Type B pancreatic cell (in vitro differentiated cells): ENCODE data around the gene ABTB2. TPM values are rescaled to one million over a fixed set of nuclear protein-coding genes. Genes with fewer than 3 reads are reported as not detected.

Experiments used
- DNase-seq: peaks from one replicate; pipeline ENCODE4 v3.0.0; 2021; ENCODE audit warnings: mixed read lengths; ENCODE audit not compliant: unreplicated experiment; ENCODE audit errors: extremely low spot score
- H3K27ac Mint-ChIP-seq: 2 replicates; pipeline ENCODE4 v1.8.0; 2021; ENCODE audit warnings: mild to moderate bottlenecking, mixed read lengths
- H3K27me3 Mint-ChIP-seq: 2 replicates; pipeline ENCODE4 v1.8.0; 2021; ENCODE audit warnings: mixed read lengths
- H3K36me3 Mint-ChIP-seq: 2 replicates; pipeline ENCODE4 v1.8.0; 2021; ENCODE audit warnings: mixed read lengths
- H3K4me1 Mint-ChIP-seq: one replicate; pipeline ENCODE4 v1.8.0; 2021; ENCODE audit warnings: mixed read lengths; ENCODE audit not compliant: unreplicated experiment
- H3K4me3 Mint-ChIP-seq: 2 replicates; pipeline ENCODE4 v1.8.0; 2021; ENCODE audit warnings: mild to moderate bottlenecking, mixed read lengths
- H3K9me3 Mint-ChIP-seq: 2 replicates; pipeline ENCODE4 v1.8.0; 2021; ENCODE audit warnings: mixed read lengths
- CTCF ChIP-seq: fragments of 200-600 bp; sonication (generic); conservative IDR thresholded peaks from 2 replicates; pipeline ENCODE4 v1.5.0; 2021; ENCODE audit warnings: antibody characterized with exemption, mild to moderate bottlenecking
- total RNA-seq: library from RNA; stranded (reverse); gene quantifications from 2 replicates; pipeline ENCODE4 v1.2.1, GENCODE V29; 2021; ENCODE audit warnings: low replicate concordance

Gene ABTB2
- total RNA-seq, 1 donor from 2014 or later = 13.5 TPM

- H3K4me1 Mint-ChIP-seq = peaks cover 4% of the 10 kb centered on the region
- H3K27ac Mint-ChIP-seq = no peak overlapping the region
- no peaks in the 10 kb centered on the region for H3K36me3 Mint-ChIP-seq
- H3K4me3 Mint-ChIP-seq = no peak overlapping the region
- peaks cover 7% of the 10 kb centered on the region for H3K27me3 Mint-ChIP-seq
- TF ChIP-seq CTCF = no peak
- H3K9me3 Mint-ChIP-seq = peaks cover 4% of the 10 kb centered on the region
- no peak for DNase-seq
Observed at GRCh38 chr11:34403431-34403830, 45.6 kb upstream of the ABTB2 start.

GRCh38 chr11:34397811-34398210 is 40.0 kb upstream of the ABTB2 start:
- H3K27me3 Mint-ChIP-seq = no peaks in the 10 kb centered on the region
- no peaks in the 10 kb centered on the region for H3K36me3 Mint-ChIP-seq
- no peak for TF ChIP-seq CTCF
- DNase-seq = no peak
- no peaks in the 10 kb centered on the region for H3K4me1 Mint-ChIP-seq
- H3K27ac Mint-ChIP-seq = no peak overlapping the region
- H3K4me3 Mint-ChIP-seq = no peak overlapping the region
- peaks cover 4% of the 10 kb centered on the region for H3K9me3 Mint-ChIP-seq

GRCh38 chr11:34397120-34397519 is 39.3 kb upstream of the ABTB2 start:
- Mint-ChIP-seq H3K36me3 (no peaks in the 10 kb centered on the region), H3K9me3 (peaks cover 4% of the 10 kb centered on the region), H3K4me3 (no peak overlapping the region), H3K27me3 (peaks cover 5% of the 10 kb centered on the region), H3K4me1 (no peaks in the 10 kb centered on the region), H3K27ac (no peak overlapping the region)
- TF ChIP-seq CTCF = no peak
- no peak for DNase-seq

- no peak for TF ChIP-seq CTCF
- Mint-ChIP-seq H3K27ac (no peak overlapping the region), H3K9me3 (peaks cover 8% of the 10 kb centered on the region), H3K4me3 (no peak overlapping the region), H3K36me3 (no peaks in the 10 kb centered on the region), H3K27me3 (peaks cover 15% of the 10 kb centered on the region), H3K4me1 (no peaks in the 10 kb centered on the region)
- DNase-seq = no peak
Observed at GRCh38 chr11:34395916-34396550, 38.2 kb upstream of the ABTB2 start.

- no peak for TF ChIP-seq CTCF
- no peak for DNase-seq
- H3K27ac Mint-ChIP-seq = no peak overlapping the region
- H3K36me3 Mint-ChIP-seq = no peaks in the 10 kb centered on the region
- H3K9me3 Mint-ChIP-seq = peaks cover 3% of the 10 kb centered on the region
- H3K27me3 Mint-ChIP-seq = peaks cover 26% of the 10 kb centered on the region
- H3K4me3 Mint-ChIP-seq = no peak overlapping the region
- no peaks in the 10 kb centered on the region for H3K4me1 Mint-ChIP-seq
Observed at GRCh38 chr11:34394771-34395300, 37.0 kb upstream of the ABTB2 start.
